NCI-H2196 (cell line): ENCODE measurements around the gene MICAL3.

Source experiments
- DNase-seq: peaks from one replicate; lab custom pipeline; 2025; ENCODE audit not compliant: unreplicated experiment; lab: John Stamatoyannopoulos, UW

MICAL3 gene

GRCh38 chr22:17919276-17920144 lies 104.9 kb downstream of the MICAL3 start:
- DNase-seq, result no peak

GRCh38 chr22:17918840-17919239 lies 105.5 kb downstream of the MICAL3 start:
- DNase-seq, result no peak

- DNase-seq, result no peak
Observed at GRCh38 chr22:17917490-17917983, 106.8 kb downstream of the MICAL3 start.

- DNase-seq, result no peak
Observed at GRCh38 chr22:17916226-17916889, 108.0 kb downstream of the MICAL3 start.

- no peak for DNase-seq
Observed at GRCh38 chr22:17915676-17916075, 108.7 kb downstream of the MICAL3 start.

GRCh38 chr22:17915188-17915587 lies 109.2 kb downstream of the MICAL3 start:
- no peak for DNase-seq

- DNase-seq, result no peak
Observed at GRCh38 chr22:17914474-17914873, 109.9 kb downstream of the MICAL3 start.

- DNase-seq, result no peak
Observed at GRCh38 chr22:17913801-17914347, 110.5 kb downstream of the MICAL3 start.

GRCh38 chr22:17912945-17913721 lies 111.2 kb downstream of the MICAL3 start:
- no peak for DNase-seq

- no peak for DNase-seq
Observed at GRCh38 chr22:17911887-17912286, 112.5 kb downstream of the MICAL3 start.

- no peak for DNase-seq
Observed at GRCh38 chr22:17911312-17911705, 113.1 kb downstream of the MICAL3 start.

GRCh38 chr22:17910561-17911311 lies 113.6 kb downstream of the MICAL3 start:
- DNase-seq, result peak; percentile 20

GRCh38 chr22:17907748-17908051 lies 116.7 kb downstream of the MICAL3 start:
- DNase-seq, result no peak

GRCh38 chr22:17906978-17907747 lies 117.2 kb downstream of the MICAL3 start:
- DNase-seq, result no peak

- DNase-seq, result no peak
Observed at GRCh38 chr22:17905445-17905844, 118.9 kb downstream of the MICAL3 start.

- DNase-seq, result no peak
Observed at GRCh38 chr22:17903564-17904295, 120.6 kb downstream of the MICAL3 start.

- no peak for DNase-seq
Observed at GRCh38 chr22:17902960-17903359, 121.4 kb downstream of the MICAL3 start.

GRCh38 chr22:17898375-17898774 lies 126.0 kb downstream of the MICAL3 start:
- no peak for DNase-seq

- DNase-seq, result no peak
Observed at GRCh38 chr22:17897858-17898257, 126.5 kb downstream of the MICAL3 start.
